ENCODE measurements around the gene CDC20B.

DNA sequence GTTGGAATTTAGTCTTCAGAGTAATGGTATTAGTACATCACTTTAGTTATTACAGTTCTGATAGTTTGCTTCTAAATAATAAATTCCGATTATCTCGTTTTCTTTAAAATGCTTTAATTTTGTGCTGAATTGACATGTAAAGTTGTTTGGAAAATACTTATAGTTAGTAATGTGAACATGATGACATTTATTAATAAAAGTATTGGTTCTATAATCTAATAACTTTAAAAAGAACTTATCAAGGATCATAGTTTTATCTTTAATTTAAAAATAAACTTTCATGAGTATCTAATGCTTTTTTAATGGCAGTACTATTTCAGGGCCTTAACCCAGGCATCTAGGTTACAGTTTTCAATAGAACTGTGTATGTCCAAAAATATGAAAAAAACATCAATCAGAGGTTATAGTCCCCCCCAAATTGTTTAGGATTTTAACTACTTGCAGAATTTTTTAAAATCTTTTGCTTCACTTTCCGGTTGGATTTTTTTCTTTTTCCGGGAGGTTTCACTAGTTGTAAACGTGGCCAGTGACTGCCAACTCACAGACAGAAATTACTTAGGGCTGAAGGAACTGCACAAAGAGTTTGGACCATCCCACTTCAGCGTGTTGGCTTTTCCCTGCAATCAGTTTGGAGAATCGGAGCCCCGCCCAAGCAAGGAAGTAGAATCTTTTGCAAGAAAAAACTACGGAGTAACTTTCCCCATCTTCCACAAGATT is 12.3 kb downstream of the CDC20B start:
- TF ChIP-seq EZH2phosphoT487 (IDR thresholded peaks at IDR 0.05; ENCODE audit: insufficient read depth, low read depth) (no peak), EZH2 (IDR thresholded peaks at IDR 0.05; ENCODE audit: insufficient read depth, poor library complexity, severe bottlenecking) (no peak)
